SK-N-SH treated with all-trans-retinoic acid at 6 μM for 48 hours (cell line): ENCODE measurements around the gene ZNF22.

Experiments
- ATAC-seq: fragments of 200-7000 bp; cut with Tn5 transposase; 3 replicates; pipeline ENCODE4 v1.9.1; 2020; ENCODE audit warnings: mild to moderate bottlenecking, moderate library complexity
- ARNTL ChIP-seq: fragments of 450-650 bp; formaldehyde crosslinking; IDR thresholded peaks from 2 replicates; pipeline ENCODE4 v1.5.0; 2020; ENCODE audit warnings: low read depth, mild to moderate bottlenecking, moderate library complexity, borderline replicate concordance
- BACH2 ChIP-seq: fragments of 250-450 bp; sonication (Bioruptor Pico); IDR thresholded peaks from 2 replicates; pipeline ENCODE4 v1.9.0; 2021; ENCODE audit warnings: mild to moderate bottlenecking, borderline replicate concordance
- CSRNP3 ChIP-seq: fragments of 250-450 bp; sonication (Bioruptor Pico); IDR thresholded peaks from 2 replicates; pipeline ENCODE4 v1.5.1; 2021; ENCODE audit warnings: mild to moderate bottlenecking, moderate library complexity
- ESRRG ChIP-seq: fragments of 250-450 bp; sonication (Bioruptor Pico); IDR thresholded peaks from 2 replicates; pipeline ENCODE4 v1.6.1; 2021; ENCODE audit warnings: mild to moderate bottlenecking
- GLIS3 ChIP-seq: fragments of 250-450 bp; sonication (Bioruptor Pico); IDR thresholded peaks from 2 replicates; pipeline ENCODE4 v1.5.0; 2020; ENCODE audit warnings: mild to moderate bottlenecking, moderate library complexity
- ISL1 ChIP-seq: fragments of 250-450 bp; sonication (Bioruptor Pico); IDR thresholded peaks from 2 replicates; pipeline ENCODE4 v2.1.2; 2022; ENCODE audit warnings: mild to moderate bottlenecking, moderate library complexity
- OSR1 ChIP-seq: fragments of 250-450 bp; sonication (Bioruptor Pico); IDR thresholded peaks from 2 replicates; pipeline ENCODE4 v1.8.0; 2022; ENCODE audit warnings: moderate library complexity, mild to moderate bottlenecking, inconsistent platforms
- PATZ1 ChIP-seq: fragments of 250-450 bp; sonication (Bioruptor Pico); IDR thresholded peaks from 2 replicates; pipeline ENCODE4 v1.8.0; 2020; ENCODE audit warnings: mild to moderate bottlenecking, moderate library complexity, borderline replicate concordance
- PPARA ChIP-seq: fragments of 250-450 bp; sonication (Bioruptor Pico); IDR thresholded peaks from 2 replicates; pipeline ENCODE4 v1.5.0; 2020; ENCODE audit warnings: mild to moderate bottlenecking, borderline replicate concordance
- RARB ChIP-seq: fragments of 250-450 bp; sonication (Bioruptor Pico); IDR thresholded peaks from 2 replicates; pipeline ENCODE4 v1.8.0; 2021; ENCODE audit warnings: mild to moderate bottlenecking, moderate library complexity
- SNAI2 ChIP-seq: fragments of 250-450 bp; sonication (Bioruptor Pico); IDR thresholded peaks from 2 replicates; pipeline ENCODE4 v1.5.0; 2020; ENCODE audit warnings: mild to moderate bottlenecking, moderate library complexity
- TCF4 ChIP-seq: fragments of 250-450 bp; sonication (Bioruptor Pico); IDR thresholded peaks from 2 replicates; pipeline ENCODE4 v1.8.0; 2021; ENCODE audit warnings: mild to moderate bottlenecking, moderate library complexity, borderline replicate concordance
- TOX ChIP-seq: fragments of 250-450 bp; sonication (Bioruptor Pico); IDR thresholded peaks from 2 replicates; pipeline ENCODE4 v1.8.0; 2021; ENCODE audit warnings: mild to moderate bottlenecking, moderate library complexity, borderline replicate concordance
- TSHZ2 ChIP-seq: fragments of 250-450 bp; sonication (Bioruptor Pico); IDR thresholded peaks from 2 replicates; pipeline ENCODE4 v1.5.0; 2020; ENCODE audit warnings: mild to moderate bottlenecking, moderate library complexity
- ZC3H10 ChIP-seq: fragments of 250-450 bp; sonication (Bioruptor Pico); IDR thresholded peaks from 2 replicates; pipeline ENCODE4 v1.5.1; 2021; ENCODE audit warnings: mild to moderate bottlenecking, moderate library complexity
- ZFP3 ChIP-seq: fragments of 250-450 bp; sonication (Bioruptor Pico); IDR thresholded peaks from 2 replicates; pipeline ENCODE4 v1.5.0; 2020; ENCODE audit warnings: mild to moderate bottlenecking, moderate library complexity
- ZFP30 ChIP-seq: fragments of 450-650 bp; formaldehyde crosslinking; IDR thresholded peaks from 2 replicates; pipeline ENCODE4 v1.5.0; 2022; ENCODE audit warnings: mild to moderate bottlenecking, moderate library complexity
- ZNF565 ChIP-seq: fragments of 450-650 bp; formaldehyde crosslinking; conservative IDR thresholded peaks from 2 replicates; pipeline ENCODE4 v1.5.0; 2020; ENCODE audit warnings: low read depth, mild to moderate bottlenecking, moderate library complexity
- ZNF70 ChIP-seq: fragments of 450-650 bp; formaldehyde crosslinking; IDR thresholded peaks from 2 replicates; pipeline ENCODE4 v1.5.0; 2020; ENCODE audit warnings: mild to moderate bottlenecking, moderate library complexity
- ZNF8 ChIP-seq: fragments of 450-650 bp; formaldehyde crosslinking; IDR thresholded peaks from 2 replicates; pipeline ENCODE4 v1.5.0; 2020; ENCODE audit warnings: mild to moderate bottlenecking, moderate library complexity

The ZNF22 gene

GRCh38 chr10:44994752-44995530, 5.8 kb upstream of the ZNF22 start (continued):
- no peak for TF ChIP-seq ZFP3 (CRISPR knock-in tag)
- TF ChIP-seq ZNF70 = no peak
- no peak for TF ChIP-seq RARB
- no peak for TF ChIP-seq ZC3H10 (CRISPR knock-in tag)
- no peak for TF ChIP-seq ZNF565 (CRISPR knock-in tag)
- no peak for TF ChIP-seq BACH2 (CRISPR knock-in tag)
- no peak for TF ChIP-seq SNAI2 (CRISPR knock-in tag)
- no peak for TF ChIP-seq ARNTL (CRISPR knock-in tag)
- TF ChIP-seq CSRNP3 (CRISPR knock-in tag) = no peak
- TF ChIP-seq ZNF8 = no peak
- no peak for TF ChIP-seq TSHZ2
- TF ChIP-seq TCF4 (CRISPR knock-in tag) = no peak

GRCh38 chr10:44995581-44995913, 5.2 kb upstream of the ZNF22 start:
- no peak for ATAC-seq

GRCh38 chr10:44995914-44996669, 4.6 kb upstream of the ZNF22 start:
- no peak for TF ChIP-seq OSR1 (CRISPR knock-in tag)
- TF ChIP-seq, all 23 proteins: peak for 0
- ATAC-seq = no peak

More at GRCh38 chr10:44995581-44995913, 5.2 kb upstream of the ZNF22 start:
- no peak for TF ChIP-seq ZNF565 (CRISPR knock-in tag)

- TF ChIP-seq TOX (no peak), ZNF565 (CRISPR knock-in tag) (no peak), GLIS3 (no peak), ISL1 (CRISPR knock-in tag) (no peak), ZC3H10 (CRISPR knock-in tag) (no peak), ZFP30 (CRISPR knock-in tag) (no peak), TSHZ2 (no peak), ZNF70 (no peak), BACH2 (CRISPR knock-in tag) (no peak), ESRRG (CRISPR knock-in tag) (no peak)
- no peak for ATAC-seq
Measured at GRCh38 chr10:44997105-44997748, 3.5 kb upstream of the ZNF22 start.

- no peak for ATAC-seq
- no peak for TF ChIP-seq TOX
- no peak for TF ChIP-seq ZFP30 (CRISPR knock-in tag)
- TF ChIP-seq PPARA (CRISPR knock-in tag) = no peak
- no peak for TF ChIP-seq PATZ1 (CRISPR knock-in tag)
- no peak for TF ChIP-seq ESRRG (CRISPR knock-in tag)
- TF ChIP-seq ZNF70 = no peak
- TF ChIP-seq, all 23 proteins: peak for 0
Measured at GRCh38 chr10:44998146-44998631, 2.5 kb upstream of the ZNF22 start.
